ENCODE measurements around the gene APEH. TPM values are rescaled to one million over a fixed set of nuclear protein-coding genes. Genes with fewer than 3 reads are reported as not detected.

APEH gene
- total RNA-seq, 6 experiments from 2014 or later = 60.9 to 114 (median 90.5) TPM

DNA sequence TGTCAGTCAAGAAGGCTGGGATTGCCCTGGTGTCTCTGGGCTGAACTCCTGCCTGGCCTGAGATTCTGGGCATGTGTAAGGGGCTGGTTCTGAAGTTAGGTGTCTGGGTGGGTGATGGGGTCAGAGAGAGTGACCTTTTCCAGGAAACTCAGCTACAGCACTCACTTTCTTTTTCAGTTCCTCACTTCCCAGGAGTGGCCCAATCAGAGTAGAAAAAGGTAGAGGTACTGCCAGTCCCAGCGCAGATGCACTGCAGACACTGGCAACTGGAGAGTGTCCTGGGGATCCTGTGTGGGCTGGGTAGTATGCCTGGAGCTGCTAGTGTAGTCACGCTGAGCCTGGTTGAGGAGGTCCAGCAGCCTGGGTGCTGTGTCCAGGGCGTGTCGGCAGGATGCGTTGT is 46.5 kb upstream of the APEH start:
- Histone ChIP-seq H3K9me3 (no peaks in the 10 kb centered on the region), H3K4me1 (no peaks in the 10 kb centered on the region), H3K27ac (no peak overlapping the region), H3K4me3 (no peak overlapping the region), H3K27me3 (no peaks in the 10 kb centered on the region), H3K36me3 (no peaks in the 10 kb centered on the region)
- WGBS (ENCODE audit: insufficient coverage, low coverage, low lambda C conversion rate, missing lambda C conversion rate) = no CpG with 5 or more reads among the region's 5 CpGs
- TF ChIP-seq POLR2A (IDR thresholded peaks at IDR 0.05) = no peak
- DNase-seq (no peak), ATAC-seq (no peak)
- intact Hi-C loops (cut with DNase I) = no loop called here

- WGBS (ENCODE audit: insufficient coverage, low coverage, low lambda C conversion rate, missing lambda C conversion rate) = no CpG with 5 or more reads among the region's 2 CpGs
- H3K36me3 ChIP-seq = no peaks in the 10 kb centered on the region
- no peak overlapping the region for H3K27ac ChIP-seq
- DNase-seq (no peak), ATAC-seq (no peak)
- H3K4me1 ChIP-seq = no peaks in the 10 kb centered on the region
- intact Hi-C loops (cut with DNase I) = no loop called here
- H3K27me3 ChIP-seq = no peaks in the 10 kb centered on the region
- H3K9me3 ChIP-seq = no peaks in the 10 kb centered on the region
- no peak overlapping the region for H3K4me3 ChIP-seq
- no peak for TF ChIP-seq POLR2A (IDR thresholded peaks at IDR 0.05)
- TF ChIP-seq, protein P1, sequence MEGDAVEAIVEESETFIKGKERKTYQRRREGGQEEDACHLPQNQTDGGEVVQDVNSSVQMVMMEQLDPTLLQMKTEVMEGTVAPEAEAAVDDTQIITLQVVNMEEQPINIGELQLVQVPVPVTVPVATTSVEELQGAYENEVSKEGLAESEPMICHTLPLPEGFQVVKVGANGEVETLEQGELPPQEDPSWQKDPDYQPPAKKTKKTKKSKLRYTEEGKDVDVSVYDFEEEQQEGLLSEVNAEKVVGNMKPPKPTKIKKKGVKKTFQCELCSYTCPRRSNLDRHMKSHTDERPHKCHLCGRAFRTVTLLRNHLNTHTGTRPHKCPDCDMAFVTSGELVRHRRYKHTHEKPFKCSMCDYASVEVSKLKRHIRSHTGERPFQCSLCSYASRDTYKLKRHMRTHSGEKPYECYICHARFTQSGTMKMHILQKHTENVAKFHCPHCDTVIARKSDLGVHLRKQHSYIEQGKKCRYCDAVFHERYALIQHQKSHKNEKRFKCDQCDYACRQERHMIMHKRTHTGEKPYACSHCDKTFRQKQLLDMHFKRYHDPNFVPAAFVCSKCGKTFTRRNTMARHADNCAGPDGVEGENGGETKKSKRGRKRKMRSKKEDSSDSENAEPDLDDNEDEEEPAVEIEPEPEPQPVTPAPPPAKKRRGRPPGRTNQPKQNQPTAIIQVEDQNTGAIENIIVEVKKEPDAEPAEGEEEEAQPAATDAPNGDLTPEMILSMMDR (IDR thresholded peaks at IDR 0.05) = no peak
These were observed 45.9 kb upstream of the APEH start for GRCh38 chr3:49628249-49628648.

- ATAC-seq (no peak), DNase-seq (no peak)
- WGBS (ENCODE audit: insufficient coverage, low coverage, low lambda C conversion rate, missing lambda C conversion rate) = no CpG with 5 or more reads among the region's 4 CpGs
- H3K27me3 ChIP-seq = no peaks in the 10 kb centered on the region
- H3K27ac ChIP-seq = no peak overlapping the region
- intact Hi-C loops (cut with DNase I) = no loop called here
- no peaks in the 10 kb centered on the region for H3K36me3 ChIP-seq
- no peaks in the 10 kb centered on the region for H3K9me3 ChIP-seq
- no peaks in the 10 kb centered on the region for H3K4me1 ChIP-seq
- TF ChIP-seq, protein P1 (IDR thresholded peaks at IDR 0.05) = no peak
- TF ChIP-seq POLR2A (IDR thresholded peaks at IDR 0.05) = no peak
- no peak overlapping the region for H3K4me3 ChIP-seq
These were observed 44.7 kb upstream of the APEH start for GRCh38 chr3:49629451-49629850.

DNA sequence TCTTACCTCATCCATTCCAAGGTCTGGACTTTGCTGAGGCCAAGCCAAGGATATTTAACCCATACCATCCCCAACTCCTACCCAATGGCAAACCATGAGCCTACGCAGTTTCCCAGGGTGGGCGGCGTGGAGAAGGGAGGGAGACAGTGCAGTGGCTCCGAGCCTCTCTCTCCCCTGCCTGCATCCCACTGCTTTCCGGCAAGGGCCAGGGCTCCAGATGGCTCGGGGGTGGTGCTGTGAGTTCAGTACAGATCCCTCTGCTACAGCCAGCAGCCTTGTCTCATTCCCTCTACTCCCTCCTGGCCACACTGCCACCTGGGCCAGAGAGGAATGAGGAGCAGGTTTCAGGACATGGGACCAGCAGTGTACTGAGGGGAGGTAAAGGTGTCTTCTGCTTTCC is 44.3 kb upstream of the APEH start:
- intact Hi-C loops (cut with DNase I) = no loop called here
- ATAC-seq = no peak
- H3K4me1 ChIP-seq = no peaks in the 10 kb centered on the region
- H3K36me3 ChIP-seq = no peaks in the 10 kb centered on the region
- DNase-seq = no peak
- H3K4me3 ChIP-seq = no peak overlapping the region
- no peaks in the 10 kb centered on the region for H3K9me3 ChIP-seq
- TF ChIP-seq POLR2A (IDR thresholded peaks at IDR 0.05) = no peak
- TF ChIP-seq, protein P1 (IDR thresholded peaks at IDR 0.05) = no peak
- H3K27ac ChIP-seq = no peak overlapping the region
- WGBS (ENCODE audit: insufficient coverage, low coverage, low lambda C conversion rate, missing lambda C conversion rate) = no CpG with 5 or more reads among the region's 6 CpGs
- no peaks in the 10 kb centered on the region for H3K27me3 ChIP-seq

DNA sequence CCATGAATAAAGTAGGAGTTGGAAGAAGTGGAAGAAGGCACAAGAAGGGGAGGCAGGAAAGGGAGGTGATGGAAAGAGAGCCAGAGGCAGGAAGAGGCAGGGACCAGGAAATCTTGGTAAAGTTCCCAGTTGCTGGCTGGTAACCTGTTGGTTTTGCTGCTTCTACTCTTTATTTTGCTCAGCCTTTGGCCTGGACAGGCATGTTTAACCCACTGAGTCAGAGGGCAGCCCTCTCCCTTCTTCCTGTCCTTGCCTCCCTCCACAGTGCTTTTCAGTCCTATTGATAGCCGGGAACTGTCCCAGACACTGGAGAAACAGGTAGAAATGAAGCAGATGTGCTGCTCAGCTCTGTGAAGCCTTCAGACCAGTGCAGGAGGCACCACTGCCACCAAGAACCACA is 43.4 kb upstream of the APEH start:
- TF ChIP-seq, protein P1 (IDR thresholded peaks at IDR 0.05) = no peak
- no peak for TF ChIP-seq POLR2A (IDR thresholded peaks at IDR 0.05)
- WGBS (ENCODE audit: insufficient coverage, low coverage, low lambda C conversion rate, missing lambda C conversion rate) = 67% methylated on average over 1 of the region's 1 CpG
- ATAC-seq (no peak), DNase-seq (no peak)
- Histone ChIP-seq H3K9me3 (no peaks in the 10 kb centered on the region), H3K36me3 (no peaks in the 10 kb centered on the region), H3K4me1 (no peaks in the 10 kb centered on the region), H3K27ac (no peak overlapping the region), H3K27me3 (no peaks in the 10 kb centered on the region), H3K4me3 (no peak overlapping the region)
- intact Hi-C loops (cut with DNase I) = no loop called here
